Measurements from ENCODE around the gene MAP1LC3B2. TPM values are rescaled to one million over a fixed set of nuclear protein-coding genes. Genes with fewer than 3 reads are reported as not detected.
"Not testable (repeated sequence)": the region's sequence is repeated elsewhere in the genome, so short reads cannot be mapped to it uniquely, and the experiment has no call there.

The MAP1LC3B2 gene
- total and polyA plus RNA-seq, 2 donors: 3.0 TPM; not detected in 1

GRCh38 chr12:116558280-116559161 lies 660 bp upstream of the MAP1LC3B2 start:
- no peak overlapping the region for H3K27ac ChIP-seq (ENCODE audit: low read depth)
- WGBS: 93% methylated on average over 21 of the region's 21 CpGs

DNA sequence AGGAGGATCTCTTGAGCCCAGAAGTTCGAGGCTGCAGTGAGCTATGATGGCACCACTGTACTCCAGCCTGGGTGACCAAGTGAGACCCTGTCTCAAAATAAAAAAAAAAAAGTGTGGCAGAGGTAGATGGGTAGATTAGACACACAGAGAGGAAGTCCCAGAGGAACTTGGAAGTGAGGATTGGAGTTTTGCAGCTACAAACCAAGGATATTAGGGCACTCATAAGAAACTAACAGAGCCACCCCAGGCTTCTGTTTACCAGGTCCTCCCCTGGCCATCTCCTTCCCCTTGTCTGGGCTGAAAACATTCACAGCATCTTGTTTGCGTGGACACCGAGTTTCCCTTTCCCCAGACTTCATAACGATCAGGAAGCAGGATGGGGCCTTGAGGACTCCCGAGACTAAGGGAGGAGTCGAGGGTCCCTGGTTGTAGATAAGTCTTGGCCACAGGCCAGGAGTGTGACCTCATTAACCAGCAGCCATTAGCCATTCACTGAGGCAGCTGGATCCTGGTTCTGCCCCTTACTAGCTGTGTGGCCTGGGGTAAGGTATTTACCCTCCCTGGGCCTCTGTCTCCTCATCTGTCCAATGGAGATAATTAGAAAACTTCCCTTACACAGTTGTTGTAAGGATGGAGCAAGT lies 2.1 kb downstream of the MAP1LC3B2 start:
- Histone ChIP-seq H3K4me3 (ENCODE audit: low read depth, low read length) (no peak overlapping the region), H3K27ac (ENCODE audit: low read depth) (no peak overlapping the region), H3K4me1 (ENCODE audit: insufficient read depth) (no peaks in the 10 kb centered on the region), H3K36me3 (ENCODE audit: insufficient read depth) (no peaks in the 10 kb centered on the region)
- WGBS: 71% methylated on average over 6 of the region's 6 CpGs
- DNase-seq (ENCODE audit: extremely low spot score): no peak

More at GRCh38 chr12:116558280-116559161, 660 bp upstream of the MAP1LC3B2 start:
- H3K4me1 ChIP-seq (ENCODE audit: insufficient read depth): no peaks in the 10 kb centered on the region
- H3K4me3 ChIP-seq (ENCODE audit: low read depth, low read length): no peak overlapping the region
- no peak for DNase-seq (ENCODE audit: extremely low spot score)
- H3K36me3 ChIP-seq (ENCODE audit: insufficient read depth): no peaks in the 10 kb centered on the region

DNA sequence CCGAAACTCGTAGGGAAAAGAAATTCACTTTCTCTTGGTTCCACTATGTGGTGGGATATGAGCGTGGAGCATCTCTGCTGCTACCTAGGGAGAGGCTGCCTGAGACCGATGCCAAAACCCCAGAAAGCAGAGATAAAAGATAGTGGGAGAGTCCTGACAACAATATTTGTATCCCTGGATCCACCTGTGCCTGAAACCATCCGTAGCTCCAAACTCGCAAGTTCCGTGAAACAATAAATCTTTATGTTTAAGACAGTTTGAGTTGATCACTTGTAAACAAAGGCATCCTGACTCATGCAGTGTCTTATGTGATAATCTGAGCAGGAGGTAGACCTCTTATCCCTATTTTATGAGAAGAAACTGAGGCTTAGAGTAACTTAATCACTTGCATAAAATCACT lies 2.9 kb downstream of the MAP1LC3B2 start:
- no peak for DNase-seq (ENCODE audit: extremely low spot score)
- Histone ChIP-seq H3K27ac (ENCODE audit: low read depth) (no peak overlapping the region), H3K4me1 (ENCODE audit: insufficient read depth) (no peaks in the 10 kb centered on the region), H3K4me3 (ENCODE audit: low read depth, low read length) (no peak overlapping the region), H3K36me3 (ENCODE audit: insufficient read depth) (no peaks in the 10 kb centered on the region)
- 79% methylated on average over 7 of the region's 7 CpGs for WGBS

DNA sequence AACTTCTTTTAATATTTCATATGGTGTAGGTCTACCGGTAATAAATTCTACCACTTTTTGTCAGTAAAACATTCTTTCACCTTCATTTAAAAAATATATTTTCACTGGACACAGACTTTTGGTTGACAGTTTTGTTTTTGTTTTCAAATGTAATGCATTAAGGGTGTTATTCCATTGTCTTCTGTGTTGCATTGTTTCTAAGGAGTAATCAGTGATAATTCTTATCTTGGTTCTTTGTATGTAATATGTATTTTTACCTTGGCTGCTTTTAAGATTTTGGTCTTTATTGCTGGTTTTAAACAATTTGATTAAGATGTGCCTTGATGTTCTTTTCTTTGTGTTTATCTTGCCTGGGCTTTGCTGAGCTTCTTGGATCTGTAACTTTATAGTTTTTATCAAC lies 4.1 kb downstream of the MAP1LC3B2 start:
- no peak for DNase-seq (ENCODE audit: extremely low spot score)
- no peaks in the 10 kb centered on the region for H3K36me3 ChIP-seq (ENCODE audit: insufficient read depth)
- WGBS: 96% methylated on average over 1 of the region's 1 CpG
- H3K4me3 ChIP-seq (ENCODE audit: low read depth, low read length): no peak overlapping the region
- no peaks in the 10 kb centered on the region for H3K4me1 ChIP-seq (ENCODE audit: insufficient read depth)
- no peak overlapping the region for H3K27ac ChIP-seq (ENCODE audit: low read depth)

GRCh38 chr12:116564080-116564479 lies 4.9 kb downstream of the MAP1LC3B2 start:
- no peak overlapping the region for H3K27ac ChIP-seq (ENCODE audit: low read depth)
- H3K4me3 ChIP-seq (ENCODE audit: low read depth, low read length): no peak overlapping the region
- no peak for DNase-seq (ENCODE audit: extremely low spot score)
- no peaks in the 10 kb centered on the region for H3K4me1 ChIP-seq (ENCODE audit: insufficient read depth)
- H3K36me3 ChIP-seq (ENCODE audit: insufficient read depth): no peaks in the 10 kb centered on the region

DNA sequence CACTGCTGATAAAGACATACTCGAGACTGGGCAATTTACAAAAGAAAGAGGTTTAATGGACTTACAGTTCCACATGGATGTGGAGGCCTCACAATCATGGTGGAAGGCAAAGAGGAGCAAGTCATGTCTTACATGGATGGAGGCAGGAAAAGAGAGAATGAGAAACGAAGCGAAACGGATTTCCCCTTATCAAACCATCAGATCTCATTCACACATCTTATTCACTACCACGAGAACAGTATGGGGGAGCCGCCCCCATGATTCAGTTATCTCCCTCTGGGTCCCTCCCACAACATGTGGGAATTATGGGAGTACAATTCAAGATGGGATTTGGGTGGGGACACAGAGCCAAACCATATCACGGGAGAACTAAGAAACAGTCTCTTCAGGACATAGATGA lies 6.0 kb downstream of the MAP1LC3B2 start:
- not testable (repeated sequence) for H3K36me3 ChIP-seq (ENCODE audit: insufficient read depth); H3K4me1 ChIP-seq (ENCODE audit: insufficient read depth); H3K27ac ChIP-seq (ENCODE audit: low read depth); H3K4me3 ChIP-seq (ENCODE audit: low read depth, low read length); DNase-seq (ENCODE audit: extremely low spot score)
- 93% methylated on average over 7 of the region's 7 CpGs for WGBS

- Histone ChIP-seq H3K4me1 (ENCODE audit: insufficient read depth) (no peaks in the 10 kb centered on the region), H3K36me3 (ENCODE audit: insufficient read depth) (no peaks in the 10 kb centered on the region), H3K27ac (ENCODE audit: low read depth) (no peak overlapping the region), H3K4me3 (ENCODE audit: low read depth, low read length) (no peak overlapping the region)
- WGBS: 39% methylated on average over 2 of the region's 2 CpGs
- DNase-seq (ENCODE audit: extremely low spot score): no peak
Measured at GRCh38 chr12:116565963-116566362, 6.8 kb downstream of the MAP1LC3B2 start.

- Histone ChIP-seq H3K36me3 (ENCODE audit: insufficient read depth) (no peaks in the 10 kb centered on the region), H3K4me1 (ENCODE audit: insufficient read depth) (no peaks in the 10 kb centered on the region), H3K4me3 (ENCODE audit: low read depth, low read length) (no peak overlapping the region), H3K27ac (ENCODE audit: low read depth) (no peak overlapping the region)
- WGBS: 86% methylated on average over 2 of the region's 2 CpGs
- DNase-seq (ENCODE audit: extremely low spot score): no peak
Measured at GRCh38 chr12:116568203-116568602, 9.0 kb downstream of the MAP1LC3B2 start.

GRCh38 chr12:116571089-116571488 lies 11.9 kb downstream of the MAP1LC3B2 start:
- Histone ChIP-seq H3K36me3 (ENCODE audit: insufficient read depth) (no peaks in the 10 kb centered on the region), H3K4me1 (ENCODE audit: insufficient read depth) (no peaks in the 10 kb centered on the region), H3K27ac (ENCODE audit: low read depth) (no peak overlapping the region), H3K4me3 (ENCODE audit: low read depth, low read length) (no peak overlapping the region)
- DNase-seq (ENCODE audit: extremely low spot score): no peak
- WGBS: 91% methylated on average over 2 of the region's 2 CpGs

GRCh38 chr12:116573776-116574175 lies 14.6 kb downstream of the MAP1LC3B2 start:
- no peaks in the 10 kb centered on the region for H3K36me3 ChIP-seq (ENCODE audit: insufficient read depth)
- DNase-seq (ENCODE audit: extremely low spot score): no peak
- no peak overlapping the region for H3K4me3 ChIP-seq (ENCODE audit: low read depth, low read length)
- no peaks in the 10 kb centered on the region for H3K4me1 ChIP-seq (ENCODE audit: insufficient read depth)
- no peak overlapping the region for H3K27ac ChIP-seq (ENCODE audit: low read depth)
- WGBS: 91% methylated on average over 4 of the region's 4 CpGs

GRCh38 chr12:116575754-116576153 lies 16.6 kb downstream of the MAP1LC3B2 start:
- not testable (repeated sequence) for H3K27ac ChIP-seq (ENCODE audit: low read depth); H3K4me1 ChIP-seq (ENCODE audit: insufficient read depth); DNase-seq (ENCODE audit: extremely low spot score); H3K36me3 ChIP-seq (ENCODE audit: insufficient read depth); H3K4me3 ChIP-seq (ENCODE audit: low read depth, low read length)
- WGBS: 90% methylated on average over 24 of the region's 24 CpGs

DNA sequence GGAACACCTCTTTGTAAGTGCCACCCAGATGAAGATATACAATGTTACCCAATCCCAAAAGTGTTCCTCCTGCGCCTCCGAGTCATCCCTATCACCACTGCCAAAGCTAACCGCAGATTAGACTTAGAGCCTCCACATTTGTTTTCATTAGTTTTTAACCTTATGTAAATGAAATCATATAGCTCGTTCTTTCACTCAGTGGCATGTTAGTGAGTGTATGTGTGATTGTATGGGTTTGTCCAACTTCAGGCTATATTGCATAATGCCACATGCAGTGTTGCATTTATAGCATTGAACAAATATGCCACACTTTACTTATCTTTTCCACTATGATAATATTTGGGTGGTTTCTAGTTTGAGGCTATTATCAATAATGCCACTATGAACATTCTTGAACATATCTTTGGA lies 18.0 kb downstream of the MAP1LC3B2 start:
- WGBS: 96% methylated on average over 4 of the region's 4 CpGs
- DNase-seq (ENCODE audit: extremely low spot score): no peak
- H3K27ac ChIP-seq (ENCODE audit: low read depth): no peak overlapping the region
- no peaks in the 10 kb centered on the region for H3K36me3 ChIP-seq (ENCODE audit: insufficient read depth)
- no peaks in the 10 kb centered on the region for H3K4me1 ChIP-seq (ENCODE audit: insufficient read depth)
- no peak overlapping the region for H3K4me3 ChIP-seq (ENCODE audit: low read depth, low read length)

GRCh38 chr12:116578051-116578450 lies 18.9 kb downstream of the MAP1LC3B2 start:
- DNase-seq (ENCODE audit: extremely low spot score): no peak
- Histone ChIP-seq H3K4me3 (ENCODE audit: low read depth, low read length) (no peak overlapping the region), H3K27ac (ENCODE audit: low read depth) (no peak overlapping the region), H3K36me3 (ENCODE audit: insufficient read depth) (no peaks in the 10 kb centered on the region), H3K4me1 (ENCODE audit: insufficient read depth) (no peaks in the 10 kb centered on the region)
- 92% methylated on average over 1 of the region's 1 CpG for WGBS

- peak; percentile 20 for DNase-seq (ENCODE audit: extremely low spot score)
- no peaks in the 10 kb centered on the region for H3K4me1 ChIP-seq (ENCODE audit: insufficient read depth)
- H3K36me3 ChIP-seq (ENCODE audit: insufficient read depth): no peaks in the 10 kb centered on the region
- no peak overlapping the region for H3K27ac ChIP-seq (ENCODE audit: low read depth)
- WGBS: 41% methylated on average over 11 of the region's 11 CpGs
- no peak overlapping the region for H3K4me3 ChIP-seq (ENCODE audit: low read depth, low read length)
Measured at GRCh38 chr12:116582610-116583009, 23.4 kb downstream of the MAP1LC3B2 start.

All from urinary bladder (tissue), 4 donors.